Stimulated activated CD4-positive, alpha-beta T cell treated with anti-CD3 and anti-CD28 coated beads, Interleukin-1b, Interleukin-23, amount 100 ng/mL, for 24 hours (primary cell): ENCODE measurements around the gene RAB3A.
A peak's percentile ranks its signal among the peaks of the same experiment; 100 is the strongest.

Source experiments
- DNase-seq, 4 experiments: peaks; one replicate each; pipeline ENCODE4 v3.0.0-alpha.2; 2020; ENCODE audit warnings: low read depth in 4 of 4, low spot score in 1 of 4

The RAB3A gene, protein sequence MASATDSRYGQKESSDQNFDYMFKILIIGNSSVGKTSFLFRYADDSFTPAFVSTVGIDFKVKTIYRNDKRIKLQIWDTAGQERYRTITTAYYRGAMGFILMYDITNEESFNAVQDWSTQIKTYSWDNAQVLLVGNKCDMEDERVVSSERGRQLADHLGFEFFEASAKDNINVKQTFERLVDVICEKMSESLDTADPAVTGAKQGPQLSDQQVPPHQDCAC

DNA sequence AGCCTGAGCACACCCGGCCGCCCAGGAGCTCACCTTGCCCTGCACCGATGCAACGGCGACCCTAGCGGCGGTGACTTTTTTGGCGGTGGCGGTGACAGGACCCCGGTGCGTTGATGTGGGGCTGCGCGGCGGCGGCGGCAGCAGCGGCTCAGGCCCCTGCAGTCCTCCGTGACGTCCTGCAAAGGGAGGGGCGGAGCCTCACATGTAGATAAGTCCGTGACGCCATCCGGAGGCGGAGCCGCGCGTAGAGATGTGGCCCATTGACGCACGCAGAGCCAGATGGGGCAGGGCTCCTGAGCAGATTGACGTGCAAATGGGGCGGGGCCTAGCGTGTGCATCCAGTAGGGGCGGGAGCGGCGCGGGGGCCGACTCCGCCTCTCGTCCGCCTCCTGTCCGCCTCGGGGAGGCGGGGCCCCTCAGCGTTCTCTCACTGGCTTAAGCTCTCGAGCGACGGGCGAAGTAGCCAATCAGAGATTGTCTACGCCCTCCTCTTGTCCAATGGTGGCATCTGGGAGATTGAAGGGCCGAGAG, at the start of gene RAB3A:
RAB3A (minus strand) TSS at position 180 of the 531 bp plus-strand sequence. CDS start 1,302 bp downstream, outside the sequence.
- peak; percentile 97 to 100 (median 98) for DNase-seq

DNA sequence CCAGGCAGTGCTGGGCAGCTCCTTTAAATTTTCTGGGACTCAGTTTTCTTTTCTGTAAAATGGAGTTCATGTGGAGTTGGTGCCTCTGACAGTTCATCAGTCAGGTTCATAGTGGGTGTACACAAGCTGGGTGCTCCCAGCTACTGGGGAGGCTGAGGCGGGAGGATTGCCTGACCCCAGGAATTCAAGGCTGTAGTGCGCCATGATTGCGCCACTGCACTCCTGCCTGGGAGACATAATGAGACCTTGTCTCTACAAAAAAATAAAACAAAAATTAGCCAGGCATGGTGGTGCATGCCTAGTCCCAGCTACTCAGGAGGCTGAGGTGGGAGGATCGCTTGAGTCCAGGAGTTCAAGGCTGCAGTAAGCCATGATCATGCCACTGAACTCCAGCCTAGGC, 49.3 kb upstream of the RAB3A start:
- DNase-seq = no peak

DNA sequence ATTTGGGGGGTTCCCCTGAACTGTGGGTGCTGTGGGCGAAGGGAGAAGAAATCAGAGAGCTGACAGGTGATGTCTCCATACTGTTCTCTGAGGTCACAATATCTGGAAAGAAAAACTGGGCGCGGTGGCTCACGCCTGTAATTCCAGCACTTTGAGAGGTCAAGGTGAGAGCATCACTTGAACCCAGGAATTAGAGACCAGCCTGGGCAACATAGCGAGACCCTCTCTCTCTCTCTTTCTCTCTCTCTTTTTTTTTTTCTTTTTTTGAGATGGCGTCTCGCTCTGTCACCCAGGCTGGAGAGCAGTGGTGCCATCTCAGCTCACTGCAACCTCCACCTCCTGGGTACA, 48.5 kb upstream of the RAB3A start:
- DNase-seq = no peak

- peak; percentile 64 to 83 (median 69) for DNase-seq
Observed at GRCh38 chr19:18251587-18252369, 47.9 kb upstream of the RAB3A start.

DNA sequence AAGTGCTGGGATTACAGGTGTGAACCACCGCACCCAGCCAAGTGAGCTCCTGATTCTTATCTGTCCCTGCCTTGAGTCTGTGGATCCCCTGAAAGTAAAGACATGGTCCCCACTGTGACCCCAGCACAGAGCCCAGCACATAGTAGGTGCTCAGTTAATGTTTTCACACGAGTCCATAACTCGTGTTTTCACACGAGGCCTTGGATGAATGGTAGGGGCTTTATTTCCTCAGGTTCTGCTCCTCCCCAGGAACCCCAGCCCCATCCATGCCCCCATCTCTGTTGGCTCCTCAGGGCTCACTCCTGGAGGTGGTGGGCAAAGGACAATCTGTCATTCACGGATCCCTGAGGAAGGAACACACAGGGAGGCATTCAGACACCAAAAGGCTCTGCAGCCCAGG, 46.0 kb upstream of the RAB3A start:
- DNase-seq = no peak

GRCh38 chr19:18245297-18245696, 41.5 kb upstream of the RAB3A start:
- DNase-seq = no peak

GRCh38 chr19:18239303-18239702, 35.5 kb upstream of the RAB3A start:
- no peak for DNase-seq

- no peak for DNase-seq
Observed at GRCh38 chr19:18234194-18234593, 30.4 kb upstream of the RAB3A start.

DNA sequence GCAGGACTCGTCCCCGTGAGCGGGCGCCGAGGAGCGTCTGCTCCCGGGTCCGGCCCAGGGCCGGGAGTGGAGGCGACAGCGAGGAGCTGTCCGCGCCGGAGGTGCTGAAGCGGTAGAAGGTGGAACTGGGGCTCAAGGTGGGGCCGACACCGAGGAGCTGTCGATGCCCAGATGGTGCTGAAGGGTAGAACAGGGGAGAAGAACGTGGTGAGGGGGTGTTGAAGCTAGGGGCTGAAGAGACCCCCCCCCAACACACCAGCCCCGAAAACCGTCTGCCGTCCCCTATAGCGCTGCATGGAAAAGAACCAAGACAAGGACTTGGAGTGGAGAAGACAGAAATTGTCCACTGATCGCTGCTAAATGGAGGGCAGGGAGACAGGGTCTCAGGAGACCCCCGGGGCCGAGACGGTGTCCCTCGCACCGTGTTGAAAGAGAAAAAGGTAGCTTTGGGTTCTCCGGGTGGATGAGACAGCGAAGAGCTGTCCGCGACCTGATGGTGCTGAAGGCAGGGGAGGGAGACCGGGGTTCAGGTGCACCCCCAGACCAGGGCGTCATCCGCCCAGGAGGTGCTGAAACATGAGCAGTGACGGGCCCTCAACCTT, 29.5 kb upstream of the RAB3A start:
- peak in 2 of 4 experiments; percentile 19 to 24 for DNase-seq

DNA sequence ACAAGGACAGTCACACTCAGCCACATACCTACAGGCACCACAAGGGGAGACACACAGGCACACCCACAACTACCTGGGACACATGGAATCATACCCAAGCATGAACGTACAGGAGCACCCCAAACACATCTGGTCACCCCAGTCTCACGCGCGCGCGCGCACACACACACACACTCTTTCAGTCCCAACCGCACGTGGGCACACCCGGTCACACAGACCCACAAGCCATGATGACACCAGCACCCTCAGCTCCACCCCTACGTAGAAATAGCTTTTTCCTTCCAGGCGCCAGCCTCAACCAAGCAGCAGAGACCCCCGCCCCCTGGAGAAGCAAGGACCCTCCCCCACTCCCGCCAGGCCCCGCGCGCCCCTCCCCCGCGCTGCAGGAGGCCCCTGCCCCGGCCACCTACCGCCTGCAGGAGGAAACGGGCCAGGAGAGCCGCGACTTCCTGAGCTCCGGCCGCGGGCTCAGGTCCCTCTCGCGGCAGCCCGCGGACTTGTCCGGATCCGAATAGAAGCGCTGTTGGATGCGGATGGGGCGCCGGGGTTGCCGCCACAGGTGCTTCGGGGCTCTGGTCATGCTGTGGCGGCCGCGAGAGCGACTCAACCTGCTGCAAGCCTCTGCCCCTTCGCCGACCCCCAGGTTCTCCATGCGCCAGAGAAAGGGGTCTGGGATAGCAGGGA, 28.8 kb upstream of the RAB3A start:
- no peak for DNase-seq

GRCh38 chr19:18231775-18232174, 27.9 kb upstream of the RAB3A start:
- no peak for DNase-seq

DNA sequence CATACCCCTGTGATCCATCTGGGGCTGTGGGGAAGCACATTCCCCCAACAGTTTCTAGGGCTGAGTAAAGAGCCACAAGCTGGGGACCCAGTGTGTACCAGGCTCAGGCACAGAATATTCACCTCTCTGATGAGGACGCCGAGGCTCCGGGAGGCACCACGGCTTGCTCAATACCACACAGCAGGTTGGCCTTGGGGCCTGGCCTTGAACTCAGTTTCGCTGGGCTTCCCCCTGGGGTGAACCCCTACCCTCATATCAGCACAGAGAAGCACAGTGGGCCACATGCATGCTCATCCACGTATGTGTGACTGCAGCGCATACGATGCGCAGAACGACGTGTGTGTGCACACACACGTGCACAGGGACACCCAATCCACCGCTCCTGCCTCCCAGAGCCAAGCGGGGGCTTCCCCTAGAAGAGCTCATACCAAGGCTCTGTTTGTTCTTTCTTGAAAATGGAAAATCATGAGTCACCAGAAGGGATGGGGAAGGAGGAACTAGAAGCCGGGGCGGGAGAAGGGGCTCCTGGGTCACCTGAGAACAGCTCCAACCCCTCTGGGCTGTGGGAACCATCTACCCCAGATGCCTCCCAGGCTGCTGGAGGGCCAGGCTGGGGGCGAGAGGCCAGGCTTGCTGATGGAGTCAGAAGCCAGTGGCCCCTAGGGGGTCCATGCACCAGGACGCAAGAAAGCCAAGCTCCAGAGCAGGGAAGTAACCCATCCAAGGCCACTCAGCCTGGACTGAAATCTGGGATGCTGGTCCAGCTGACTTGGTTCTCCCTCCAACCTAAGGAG, 27.3 kb upstream of the RAB3A start:
- DNase-seq = no peak

- DNase-seq = no peak
Observed at GRCh38 chr19:18229915-18230314, 26.1 kb upstream of the RAB3A start.

- no peak for DNase-seq
Observed at GRCh38 chr19:18229474-18229873, 25.6 kb upstream of the RAB3A start.

DNA sequence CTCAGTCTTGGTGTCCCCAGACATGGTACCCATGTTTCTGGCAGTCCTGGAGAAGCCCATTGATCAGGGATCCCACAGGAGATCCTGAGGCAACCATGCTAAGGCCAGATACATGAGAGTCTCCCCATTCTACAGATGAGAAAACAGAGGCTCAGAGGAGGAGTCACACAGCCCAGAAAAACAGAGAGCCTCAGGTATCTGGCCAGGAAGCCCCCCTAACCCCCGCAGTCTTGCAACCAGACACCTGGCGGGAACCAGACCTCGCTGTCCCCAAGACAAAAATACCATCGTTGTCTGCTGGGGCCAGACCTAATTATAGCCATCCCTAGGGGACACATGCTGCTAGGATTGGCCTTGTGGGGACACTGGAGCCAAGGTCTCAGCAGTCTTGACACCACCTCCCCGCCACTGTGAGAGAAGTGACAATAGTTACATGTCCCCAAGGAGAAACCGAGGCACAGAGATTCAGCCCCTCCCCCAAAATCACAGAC, 24.0 kb upstream of the RAB3A start:
- DNase-seq = no peak

- DNase-seq = no peak
Observed at GRCh38 chr19:18226956-18227780, 23.3 kb upstream of the RAB3A start.

GRCh38 chr19:18225702-18226468, 22.0 kb upstream of the RAB3A start, which contains the start of gene PDE4C:
Gene PDE4C, minus strand, starts transcription at chr19:18226438. Its CDS starts 23 bp downstream, at chr19:18226415.
- no peak for DNase-seq

- no peak for DNase-seq
Observed at GRCh38 chr19:18225355-18225701, 21.5 kb upstream of the RAB3A start.
